Upper lobe of left lung (tissue), 6 donors: ENCODE results near the gene TAF8. TPM values are rescaled to one million over a fixed set of nuclear protein-coding genes. Genes with fewer than 3 reads are reported as not detected.

Experiments used
- ATAC-seq, 2 donors: fragments of 200-7000 bp; cut with Tn5 transposase; one replicate each; pipeline ENCODE4 v1.9.1; 2022; ENCODE audit warnings: mild to moderate bottlenecking in 2 of 2, moderate library complexity in 2 of 2; ENCODE audit not compliant: low FRiP score in 2 of 2
- DNase-seq, 2 donors: peaks; one replicate each; pipeline ENCODE4 v3.0.0-alpha.2; 2019 to 2020
- H3K27ac ChIP-seq, 4 donors: fragments of 200-600 bp; sonication (generic); one replicate each; pipeline ENCODE4 v1.5.1; 2016 to 2019
- H3K27me3 ChIP-seq, 4 donors: fragments of 200-600 bp; sonication (generic); one replicate each; pipeline ENCODE4 v1.5.1; 2017 to 2019
- H3K36me3 ChIP-seq, 4 donors: fragments of 200-600 bp; sonication (generic); one replicate each; pipeline ENCODE4 v1.5.1; 2016 to 2019
- H3K4me1 ChIP-seq, 4 donors: fragments of 200-600 bp; sonication (generic); one replicate each; pipeline ENCODE4 v1.5.1; 2018 to 2019
- H3K4me3 ChIP-seq, 4 donors: fragments of 200-600 bp; sonication (generic); one replicate each; pipeline ENCODE4 v1.5.1; 2017 to 2019; ENCODE audit warnings: mild to moderate bottlenecking in 2 of 4, moderate library complexity in 1 of 4
- H3K9me3 ChIP-seq, 4 donors: fragments of 200-600 bp; sonication (generic); one replicate each; pipeline ENCODE4 v1.5.1; 2018 to 2019
- EP300 ChIP-seq, 4 donors: sonication (generic); formaldehyde crosslinking; IDR thresholded peaks; one replicate each; pipeline ENCODE4 v1.5.1; 2017; ENCODE audit warnings: antibody characterized with exemption in 4 of 4, control low read depth in 2 of 4
- POLR2A ChIP-seq, 4 donors: fragments of 450-650 bp; IDR thresholded peaks; one replicate each; pipeline ENCODE4 v1.5.1; 2016 to 2017; ENCODE audit warnings: antibody characterized with exemption in 4 of 4, mild to moderate bottlenecking in 2 of 4
- POLR2AphosphoS5 ChIP-seq, 2 donors: sonication (generic); formaldehyde crosslinking; IDR thresholded peaks; one replicate each; pipeline ENCODE4 v1.5.1; 2017; ENCODE audit warnings: antibody characterized with exemption in 2 of 2
- WGBS, 2 donors: methylation state at CpG; one replicate each; pipeline ENCODE4 v1.1.5; 2017 to 2018; 5-methylcytosine and 5-hydroxymethylcytosine counted together
- total RNA-seq, 6 donors: library from RNA; depleted of rRNA in 4 of 6; stranded (reverse); fragments of >200 nt in 4 of 6; gene quantifications; one replicate each; pipeline versions ENCODE4 v1.1.0 to v1.2.1, GENCODE V29; 2016 to 2021
- TF ChIP-seq, protein P1 (sequence below), 6 experiments: fragments of 450-650 bp in 4 of 6; fragments of 200-600 bp in 2 of 6; sonication (generic) in 2 of 6; IDR thresholded peaks; one replicate each; pipeline ENCODE4 v1.5.1; 2016 to 2019; ENCODE audit warnings: antibody characterized with exemption in 6 of 6
- donor health status: DM: no; HTN: no; CAD: no; lungs with moderate emphysema.
- donor health status: DM: no; HTN: yes; CAD: no; lungs with severe emphysema.

Gene TAF8
- total RNA-seq, 6 donors from 2014 or later, result 23.0 to 67.1 (median 34.4) TPM

GRCh38 chr6:42110683-42111082, 60.4 kb downstream of the TAF8 start:
- DNase-seq, result no peak
- 82 to 89% methylated on average over 3 of the region's 3 CpGs for WGBS, 2 donors
- no peaks in the 10 kb centered on the region for H3K27me3 ChIP-seq
- H3K9me3 ChIP-seq, result no peaks in the 10 kb centered on the region
- H3K4me1 ChIP-seq, result no peaks in the 10 kb centered on the region
- no peak for TF ChIP-seq POLR2AphosphoS5 (IDR thresholded peaks at IDR 0.05)
- TF ChIP-seq POLR2A (IDR thresholded peaks at IDR 0.05), result no peak
- no peak for TF ChIP-seq EP300 (IDR thresholded peaks at IDR 0.05)
- TF ChIP-seq, protein P1, sequence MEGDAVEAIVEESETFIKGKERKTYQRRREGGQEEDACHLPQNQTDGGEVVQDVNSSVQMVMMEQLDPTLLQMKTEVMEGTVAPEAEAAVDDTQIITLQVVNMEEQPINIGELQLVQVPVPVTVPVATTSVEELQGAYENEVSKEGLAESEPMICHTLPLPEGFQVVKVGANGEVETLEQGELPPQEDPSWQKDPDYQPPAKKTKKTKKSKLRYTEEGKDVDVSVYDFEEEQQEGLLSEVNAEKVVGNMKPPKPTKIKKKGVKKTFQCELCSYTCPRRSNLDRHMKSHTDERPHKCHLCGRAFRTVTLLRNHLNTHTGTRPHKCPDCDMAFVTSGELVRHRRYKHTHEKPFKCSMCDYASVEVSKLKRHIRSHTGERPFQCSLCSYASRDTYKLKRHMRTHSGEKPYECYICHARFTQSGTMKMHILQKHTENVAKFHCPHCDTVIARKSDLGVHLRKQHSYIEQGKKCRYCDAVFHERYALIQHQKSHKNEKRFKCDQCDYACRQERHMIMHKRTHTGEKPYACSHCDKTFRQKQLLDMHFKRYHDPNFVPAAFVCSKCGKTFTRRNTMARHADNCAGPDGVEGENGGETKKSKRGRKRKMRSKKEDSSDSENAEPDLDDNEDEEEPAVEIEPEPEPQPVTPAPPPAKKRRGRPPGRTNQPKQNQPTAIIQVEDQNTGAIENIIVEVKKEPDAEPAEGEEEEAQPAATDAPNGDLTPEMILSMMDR (IDR thresholded peaks at IDR 0.05), result no peak
- no peak for ATAC-seq
- peaks cover 0 to under 1% (median 0%) of the 10 kb centered on the region in 4 donors for H3K36me3 ChIP-seq
- no peak overlapping the region for H3K4me3 ChIP-seq
- no peak overlapping the region for H3K27ac ChIP-seq

- no peaks in the 10 kb centered on the region for H3K9me3 ChIP-seq
- H3K4me3 ChIP-seq, result no peak overlapping the region
- no peaks in the 10 kb centered on the region for H3K36me3 ChIP-seq
- no peak for TF ChIP-seq EP300 (IDR thresholded peaks at IDR 0.05)
- no peak for TF ChIP-seq POLR2AphosphoS5 (IDR thresholded peaks at IDR 0.05)
- no peak for TF ChIP-seq POLR2A (IDR thresholded peaks at IDR 0.05)
- TF ChIP-seq, protein P1 (IDR thresholded peaks at IDR 0.05), result no peak
- DNase-seq (no peak), ATAC-seq (no peak)
- H3K27ac ChIP-seq, result no peak overlapping the region
- no peaks in the 10 kb centered on the region for H3K4me1 ChIP-seq
- H3K27me3 ChIP-seq, result no peaks in the 10 kb centered on the region
- WGBS, 2 donors, result 80 to 92% methylated on average over 1 of the region's 1 CpG
Observed at GRCh38 chr6:42112351-42112750, 62.0 kb downstream of the TAF8 start.

DNA sequence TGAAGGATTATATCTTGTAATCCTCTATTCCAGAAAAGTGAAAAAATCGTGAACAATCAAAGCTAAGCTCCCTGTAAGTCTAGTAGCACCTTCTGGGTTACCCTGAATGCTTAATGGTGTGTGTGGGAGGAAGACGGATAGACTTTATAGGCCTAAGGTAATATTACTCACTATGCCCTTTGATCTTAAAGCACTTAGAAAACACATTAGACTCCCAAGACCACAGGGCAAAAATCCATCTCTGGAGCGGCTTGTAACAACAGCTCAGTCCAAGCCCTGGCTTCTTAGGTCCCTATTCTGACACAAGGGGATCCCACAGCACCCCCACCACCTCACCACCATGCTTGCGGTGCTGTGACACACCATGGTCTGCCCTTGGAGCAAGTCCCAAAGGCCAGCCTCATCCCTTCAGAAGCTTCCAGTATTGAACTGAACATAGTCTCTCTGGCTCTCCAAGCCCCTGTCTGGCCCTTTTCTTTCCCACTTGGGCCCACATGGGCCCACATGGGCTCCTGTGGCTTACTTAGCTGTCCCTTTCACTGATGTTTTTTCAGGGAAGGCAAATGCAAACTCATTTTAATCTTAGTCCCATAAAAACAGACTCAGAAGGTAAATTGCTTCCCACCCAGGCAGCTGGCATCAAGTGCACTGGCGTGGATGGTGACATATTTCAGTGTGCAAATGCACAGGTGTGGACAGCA, 63.8 kb downstream of the TAF8 start:
- peaks cover 0 to 12% (median 4%) of the 10 kb centered on the region in 4 donors for H3K4me1 ChIP-seq
- H3K27ac ChIP-seq, result no peak overlapping the region
- DNase-seq, result no peak
- ATAC-seq, result no peak
- no peaks in the 10 kb centered on the region for H3K27me3 ChIP-seq
- no peaks in the 10 kb centered on the region for H3K36me3 ChIP-seq
- whole genome bisulfite sequencing, 2 donors, result 81 to 86% methylated on average over 5 of the region's 5 CpGs
- H3K9me3 ChIP-seq, result no peaks in the 10 kb centered on the region
- no peak overlapping the region for H3K4me3 ChIP-seq
- TF ChIP-seq, protein P1 (IDR thresholded peaks at IDR 0.05), result no peak
- TF ChIP-seq POLR2AphosphoS5 (IDR thresholded peaks at IDR 0.05) (no peak), EP300 (IDR thresholded peaks at IDR 0.05) (no peak), POLR2A (IDR thresholded peaks at IDR 0.05) (no peak)

DNA sequence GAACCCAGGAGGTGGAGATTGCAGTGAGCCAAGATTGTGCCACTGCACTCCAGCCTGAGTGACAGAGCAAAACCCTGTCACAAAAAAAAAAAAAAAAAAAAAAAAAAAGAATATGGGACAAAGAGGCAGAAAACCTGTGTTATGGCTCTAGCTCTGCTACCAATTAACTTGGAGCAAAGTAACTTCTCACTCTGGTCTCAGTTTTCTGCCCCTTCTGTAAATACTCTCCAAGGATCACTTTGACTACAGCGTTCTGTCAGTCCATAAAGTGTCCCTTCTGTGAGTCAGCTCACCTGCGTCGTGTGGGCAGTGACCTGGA, 67.5 kb downstream of the TAF8 start:
- TF ChIP-seq, protein P1 (IDR thresholded peaks at IDR 0.05), result no peak
- no peak for TF ChIP-seq EP300 (IDR thresholded peaks at IDR 0.05)
- TF ChIP-seq POLR2A (IDR thresholded peaks at IDR 0.05), result no peak
- TF ChIP-seq POLR2AphosphoS5 (IDR thresholded peaks at IDR 0.05), result no peak
- peaks cover 0 to 27% (median 10%) of the 10 kb centered on the region in 4 donors for H3K4me1 ChIP-seq
- no peaks in the 10 kb centered on the region for H3K9me3 ChIP-seq
- H3K36me3 ChIP-seq, result no peaks in the 10 kb centered on the region
- 59 to 69% methylated on average over 3 of the region's 3 CpGs for WGBS, 2 donors
- ATAC-seq (no peak), DNase-seq (no peak)
- no peaks in the 10 kb centered on the region for H3K27me3 ChIP-seq
- no peak overlapping the region for H3K4me3 ChIP-seq
- peak overlapping the region; percentile 18 to 79 (median 32) for H3K27ac ChIP-seq
